WTC11 (cell line): ENCODE data around the gene RABGAP1. TPM values are rescaled to one million over a fixed set of nuclear protein-coding genes. Genes with fewer than 3 reads are reported as not detected.

Experiments used
- ATAC-seq: fragments of 200-7000 bp; cut with Tn5 transposase; 2 replicates; pipeline ENCODE4 v1.10.0; 2021; ENCODE audit warnings: mild to moderate bottlenecking, moderate library complexity
- CTCF ChIA-PET: fragments of 300-600 bp; sonication (Branson Sonifier 250); formaldehyde crosslinking; loops from one replicate; lab custom pipeline; 2021; ENCODE audit warnings: antibody characterized with exemption; lab: Charles Lee
- POLR2A ChIA-PET: fragments of 350-600 bp; sonication (Branson Sonifier 250); formaldehyde crosslinking; loops from one replicate; lab custom pipeline; 2021; ENCODE audit warnings: antibody characterized with exemption; lab: Charles Lee
- DNase-seq: peaks from one replicate; pipeline ENCODE4 v3.0.0; 2021; ENCODE audit warnings: low spot score
- H3K27ac Mint-ChIP-seq: 2 replicates; pipeline ENCODE4 v1.8.0; 2021; ENCODE audit warnings: mixed read lengths
- H3K27me3 Mint-ChIP-seq: 2 replicates; pipeline ENCODE4 v1.8.0; 2021; ENCODE audit warnings: low read depth, mild to moderate bottlenecking, moderate library complexity, mixed read lengths
- H3K36me3 Mint-ChIP-seq: 2 replicates; pipeline ENCODE4 v1.8.0; 2021; ENCODE audit warnings: mixed read lengths
- H3K4me1 Mint-ChIP-seq: 2 replicates; pipeline ENCODE4 v1.8.0; 2022; ENCODE audit warnings: mixed read lengths
- H3K4me3 Mint-ChIP-seq: 2 replicates; pipeline ENCODE4 v1.8.0; 2021; ENCODE audit warnings: mild to moderate bottlenecking, moderate library complexity, mixed read lengths
- H3K9me3 Mint-ChIP-seq: 2 replicates; pipeline ENCODE4 v1.8.0; 2021; ENCODE audit warnings: mixed read lengths
- E2F4 ChIP-seq: sonication (generic); formaldehyde crosslinking; IDR thresholded peaks from 2 replicates; pipeline ENCODE4 v1.8.1; 2022; ENCODE audit warnings: low read depth, mild to moderate bottlenecking, moderate library complexity, missing genetic modification reagents, borderline replicate concordance
- ETV6 ChIP-seq: sonication (generic); formaldehyde crosslinking; IDR thresholded peaks from 2 replicates; pipeline ENCODE4 v1.8.1; 2022; ENCODE audit warnings: mild to moderate bottlenecking, missing genetic modification reagents
- GABPB1 ChIP-seq: sonication (generic); formaldehyde crosslinking; IDR thresholded peaks from 2 replicates; pipeline ENCODE4 v1.8.1; 2023; ENCODE audit warnings: mild to moderate bottlenecking, missing genetic modification reagents
- HMGA2 ChIP-seq: fragments of 250-450 bp; sonication (Bioruptor Pico); IDR thresholded peaks from 2 replicates; pipeline ENCODE4 v1.4.0; 2021; ENCODE audit warnings: mild to moderate bottlenecking, moderate library complexity
- HMGXB4 ChIP-seq: sonication (generic); formaldehyde crosslinking; IDR thresholded peaks from 2 replicates; pipeline ENCODE4 v1.8.1; 2023; ENCODE audit warnings: mild to moderate bottlenecking, moderate library complexity, missing genetic modification reagents
- MLX ChIP-seq: sonication (generic); formaldehyde crosslinking; IDR thresholded peaks from 2 replicates; pipeline ENCODE4 v1.8.1; 2023; ENCODE audit warnings: mild to moderate bottlenecking, missing genetic modification reagents, moderate library complexity
- NFE2L1 ChIP-seq: sonication (generic); formaldehyde crosslinking; IDR thresholded peaks from 2 replicates; pipeline ENCODE4 v1.8.1; 2023; ENCODE audit warnings: missing genetic modification reagents
- NFYB ChIP-seq: sonication (generic); formaldehyde crosslinking; conservative IDR thresholded peaks from 2 replicates; pipeline ENCODE4 v1.8.0; 2022; ENCODE audit warnings: low read depth, missing genetic modification reagents
- PREB ChIP-seq: sonication (generic); formaldehyde crosslinking; IDR thresholded peaks from 2 replicates; pipeline ENCODE4 v1.8.1; 2022; ENCODE audit warnings: mild to moderate bottlenecking, missing genetic modification reagents, moderate library complexity, borderline replicate concordance
- SOX15 ChIP-seq: fragments of 250-450 bp; sonication (Bioruptor Pico); IDR thresholded peaks from 2 replicates; pipeline ENCODE4 v1.9.0; 2021; ENCODE audit warnings: mild to moderate bottlenecking
- TEAD1 ChIP-seq: sonication (generic); formaldehyde crosslinking; IDR thresholded peaks from 2 replicates; pipeline ENCODE4 v1.8.0; 2022; ENCODE audit warnings: mild to moderate bottlenecking, missing genetic modification reagents
- ZBTB21 ChIP-seq: sonication (generic); formaldehyde crosslinking; IDR thresholded peaks from 2 replicates; pipeline ENCODE4 v1.8.1; 2023; ENCODE audit warnings: mild to moderate bottlenecking, missing genetic modification reagents, borderline replicate concordance
- ZNF138 ChIP-seq: sonication (generic); formaldehyde crosslinking; conservative IDR thresholded peaks from 2 replicates; pipeline ENCODE4 v1.8.1; 2022; ENCODE audit warnings: mild to moderate bottlenecking, moderate library complexity, missing genetic modification reagents
- ZNF281 ChIP-seq: sonication (generic); formaldehyde crosslinking; IDR thresholded peaks from 2 replicates; pipeline ENCODE4 v1.8.0; 2023; ENCODE audit warnings: mild to moderate bottlenecking, missing genetic modification reagents
- ZNF317 ChIP-seq: sonication (generic); formaldehyde crosslinking; IDR thresholded peaks from 2 replicates; pipeline ENCODE4 v1.8.1; 2023; ENCODE audit warnings: low read depth, mild to moderate bottlenecking, moderate library complexity, missing genetic modification reagents, borderline replicate concordance
- ZNF416 ChIP-seq: fragments of 250-450 bp; sonication (Bioruptor Pico); IDR thresholded peaks from 2 replicates; pipeline ENCODE4 v1.9.0; 2021; ENCODE audit warnings: mild to moderate bottlenecking, inconsistent platforms
- ZNF425 ChIP-seq: fragments of 250-450 bp; sonication (Bioruptor Pico); conservative IDR thresholded peaks from 2 replicates; pipeline ENCODE4 v1.9.0; 2021; ENCODE audit warnings: mild to moderate bottlenecking
- total RNA-seq: library from RNA; stranded (reverse); gene quantifications from 3 replicates; pipeline ENCODE4 v1.2.3, GENCODE V29; 2021
- TF ChIP-seq, protein P1 (sequence below): sonication (generic); formaldehyde crosslinking; IDR thresholded peaks from 2 replicates; pipeline ENCODE4 v1.8.1; 2022; ENCODE audit warnings: missing genetic modification reagents, borderline replicate concordance

Gene RABGAP1
- total RNA-seq, 1 experiment from 2014 or later, result 38.1 TPM

DNA sequence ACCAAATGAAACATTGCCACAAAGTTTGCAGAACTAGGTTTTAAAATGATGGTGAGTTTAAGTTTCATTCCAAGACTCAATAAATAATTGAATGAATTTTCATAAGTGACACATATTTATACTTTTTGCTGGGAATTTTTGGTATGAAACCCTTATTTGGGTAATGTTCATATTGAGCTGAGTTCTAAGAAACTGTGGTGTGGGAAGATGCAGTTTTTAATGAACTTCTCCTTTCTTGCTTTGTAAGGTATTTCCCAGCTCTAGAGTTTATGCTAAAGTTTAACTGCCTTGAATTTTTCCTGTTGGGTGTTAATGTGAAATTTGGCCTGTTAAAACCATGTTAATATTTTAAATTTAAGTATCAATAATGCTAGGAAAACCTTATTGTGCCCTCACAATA, 15.1 kb downstream of the RABGAP1 start:
- no peak for ATAC-seq
- TF ChIP-seq PREB (no peak), ZBTB21 (CRISPR knock-in tag) (no peak)
- ChIA-PET CTCF (no interaction called here), POLR2A (interaction anchor here (1.8 kb wide), 1 partner anchor 15 kb away, joined by 7 read pairs; the partner anchor contains the start of gene RABGAP1)
- H3K4me3 Mint-ChIP-seq, result no peak overlapping the region
- H3K9me3 Mint-ChIP-seq, result no peaks in the 10 kb centered on the region
- DNase-seq, result no peak
- peaks cover 23% of the 10 kb centered on the region for H3K36me3 Mint-ChIP-seq
- H3K4me1 Mint-ChIP-seq, result peaks cover 13% of the 10 kb centered on the region
- no peaks in the 10 kb centered on the region for H3K27me3 Mint-ChIP-seq
- H3K27ac Mint-ChIP-seq, result no peak overlapping the region

DNA sequence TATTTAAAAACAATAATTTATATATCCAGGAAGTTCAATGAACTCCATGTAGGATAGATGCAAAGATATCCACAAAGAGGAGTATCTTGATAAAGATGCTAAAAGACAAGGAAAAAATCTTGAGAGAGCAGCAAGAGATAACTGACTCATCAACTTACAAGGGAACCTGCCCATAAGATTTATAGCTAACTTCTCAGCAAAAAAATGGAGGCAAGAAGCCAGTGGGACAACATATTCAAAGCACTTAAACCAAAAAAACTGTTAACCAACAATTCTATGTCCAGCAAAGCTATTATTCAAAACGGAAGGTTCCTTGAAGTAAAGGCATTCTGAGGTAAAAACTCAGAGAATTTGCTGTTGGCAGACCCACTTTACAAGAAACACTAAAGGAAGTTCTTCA, 20.3 kb downstream of the RABGAP1 start:
- no peak overlapping the region for H3K4me3 Mint-ChIP-seq
- H3K36me3 Mint-ChIP-seq, result peaks cover 26% of the 10 kb centered on the region
- no peak overlapping the region for H3K27ac Mint-ChIP-seq
- ATAC-seq (no peak), DNase-seq (no peak)
- H3K9me3 Mint-ChIP-seq, result no peaks in the 10 kb centered on the region
- TF ChIP-seq, protein P1, sequence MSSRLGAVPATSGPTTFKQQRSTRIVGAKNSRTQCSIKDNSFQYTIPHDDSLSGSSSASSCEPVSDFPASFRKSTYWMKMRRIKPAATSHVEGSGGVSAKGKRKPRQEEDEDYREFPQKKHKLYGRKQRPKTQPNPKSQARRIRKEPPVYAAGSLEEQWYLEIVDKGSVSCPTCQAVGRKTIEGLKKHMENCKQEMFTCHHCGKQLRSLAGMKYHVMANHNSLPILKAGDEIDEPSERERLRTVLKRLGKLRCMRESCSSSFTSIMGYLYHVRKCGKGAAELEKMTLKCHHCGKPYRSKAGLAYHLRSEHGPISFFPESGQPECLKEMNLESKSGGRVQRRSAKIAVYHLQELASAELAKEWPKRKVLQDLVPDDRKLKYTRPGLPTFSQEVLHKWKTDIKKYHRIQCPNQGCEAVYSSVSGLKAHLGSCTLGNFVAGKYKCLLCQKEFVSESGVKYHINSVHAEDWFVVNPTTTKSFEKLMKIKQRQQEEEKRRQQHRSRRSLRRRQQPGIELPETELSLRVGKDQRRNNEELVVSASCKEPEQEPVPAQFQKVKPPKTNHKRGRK (CRISPR knock-in tag), result no peak
- POLR2A ChIA-PET, result no interaction called here
- H3K27me3 Mint-ChIP-seq, result no peaks in the 10 kb centered on the region
- H3K4me1 Mint-ChIP-seq, result no peaks in the 10 kb centered on the region
- CTCF ChIA-PET, result no interaction called here

DNA sequence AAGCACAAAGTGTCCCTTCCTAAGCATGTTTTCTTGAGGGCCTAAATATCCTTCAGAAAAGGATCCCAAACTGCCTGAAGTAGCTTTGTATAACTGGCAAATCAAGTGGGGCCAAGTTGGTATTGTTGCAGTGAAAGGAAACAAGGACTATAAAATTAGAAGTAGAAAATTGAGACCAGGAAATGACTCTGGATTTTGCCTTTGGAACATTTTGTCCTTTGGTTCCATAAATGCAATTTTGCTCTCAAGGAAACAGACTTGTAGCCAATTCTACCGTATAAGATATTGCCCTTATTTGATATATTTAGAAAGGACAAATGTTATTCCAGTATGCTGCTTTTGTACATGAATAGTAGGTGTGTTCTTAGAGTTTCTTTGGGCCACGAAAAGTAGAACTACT, 34.4 kb downstream of the RABGAP1 start:
- ChIA-PET CTCF (no interaction called here), POLR2A (no interaction called here)
- ATAC-seq (no peak), DNase-seq (no peak)
- H3K27ac Mint-ChIP-seq, result no peak overlapping the region
- no peaks in the 10 kb centered on the region for H3K27me3 Mint-ChIP-seq
- H3K36me3 Mint-ChIP-seq, result peaks cover 15% of the 10 kb centered on the region
- no peaks in the 10 kb centered on the region for H3K4me1 Mint-ChIP-seq
- no peak overlapping the region for H3K4me3 Mint-ChIP-seq
- no peaks in the 10 kb centered on the region for H3K9me3 Mint-ChIP-seq
- no peak for TF ChIP-seq SOX15 (CRISPR knock-in tag)

DNA sequence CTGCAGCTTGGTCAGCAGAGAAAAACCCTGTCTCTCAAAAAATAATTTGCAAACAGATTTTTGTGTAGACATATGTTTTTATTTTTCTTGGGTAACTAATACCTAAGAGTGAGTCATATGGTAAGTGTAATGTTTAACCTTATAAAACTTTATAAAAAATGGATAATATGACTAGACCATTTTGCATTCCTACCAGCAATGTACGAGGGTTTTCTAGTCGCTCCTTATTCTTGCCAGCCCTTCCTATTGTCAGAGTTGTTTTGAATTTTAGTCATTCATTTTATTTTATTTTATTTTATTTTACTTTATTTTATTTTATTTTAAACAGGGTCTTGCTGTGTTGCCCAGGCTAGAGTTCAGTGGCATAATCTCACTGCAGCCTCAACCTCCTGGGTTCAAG, 37.8 kb downstream of the RABGAP1 start:
- ATAC-seq (no peak), DNase-seq (no peak)
- CTCF ChIA-PET, result no interaction called here
- H3K9me3 Mint-ChIP-seq, result no peaks in the 10 kb centered on the region
- H3K27ac Mint-ChIP-seq, result no peak overlapping the region
- H3K4me3 Mint-ChIP-seq, result no peak overlapping the region
- H3K27me3 Mint-ChIP-seq, result no peaks in the 10 kb centered on the region
- H3K36me3 Mint-ChIP-seq, result peaks cover under 1% of the 10 kb centered on the region; the same call in 1 of the 2 replicates
- no peaks in the 10 kb centered on the region for H3K4me1 Mint-ChIP-seq
- POLR2A ChIA-PET, result no interaction called here
- no peak for TF ChIP-seq ZNF138 (CRISPR knock-in tag)
- TF ChIP-seq MLX (CRISPR knock-in tag), result no peak
- TF ChIP-seq ZNF317, result no peak
- no peak for TF ChIP-seq NFYB (CRISPR knock-in tag)
- no peak for TF ChIP-seq ZNF416
- no peak for TF ChIP-seq NFE2L1
- no peak for TF ChIP-seq ZNF281 (CRISPR knock-in tag)
- no peak for TF ChIP-seq ZNF425
- no peak; the same call in 1 of the 2 replicates for TF ChIP-seq HMGA2
- TF ChIP-seq ETV6 (CRISPR knock-in tag), result no peak
- no peak for TF ChIP-seq GABPB1 (CRISPR knock-in tag)
- TF ChIP-seq HMGXB4 (CRISPR knock-in tag), result no peak
- TF ChIP-seq E2F4 (CRISPR knock-in tag), result no peak
- no peak for TF ChIP-seq TEAD1
